ENCODE data around the gene FER.

The FER gene

GRCh38 chr5:109053995-109054417, 306.3 kb downstream of the FER start:
- no peak overlapping the region for H3K4me3 ChIP-seq (replicated peaks; ENCODE audit: insufficient read depth, low read length)
- H3K27me3 ChIP-seq (ENCODE audit: insufficient read depth, poor library complexity, severe bottlenecking): no peaks in the 10 kb centered on the region
- H3K27ac ChIP-seq (replicated peaks): no peak overlapping the region
- TF ChIP-seq CTCF (IDR thresholded peaks at IDR 0.05; ENCODE audit: insufficient read depth, low read length) (no peak), REST (IDR thresholded peaks at IDR 0.05; ENCODE audit: insufficient replicate concordance, low read depth) (no peak), SPI1 (IDR thresholded peaks at IDR 0.05; ENCODE audit: borderline replicate concordance, low read depth) (no peak), POLR2AphosphoS5 (IDR thresholded peaks at IDR 0.05; ENCODE audit: low read depth) (no peak), GABPA (IDR thresholded peaks at IDR 0.05; ENCODE audit: low read depth) (no peak)
- DNase-seq (ENCODE audit: low read depth in 1 of 2, low spot score in 1 of 2): no peak

- H3K4me3 ChIP-seq (replicated peaks; ENCODE audit: insufficient read depth, low read length): no peak overlapping the region
- H3K27ac ChIP-seq (replicated peaks): no peak overlapping the region
- H3K27me3 ChIP-seq (ENCODE audit: insufficient read depth, poor library complexity, severe bottlenecking): no peaks in the 10 kb centered on the region
- DNase-seq (ENCODE audit: low read depth in 1 of 2, low spot score in 1 of 2): no peak
- TF ChIP-seq GABPA (IDR thresholded peaks at IDR 0.05; ENCODE audit: low read depth): no peak
- no peak for TF ChIP-seq REST (IDR thresholded peaks at IDR 0.05; ENCODE audit: insufficient replicate concordance, low read depth)
- no peak for TF ChIP-seq POLR2AphosphoS5 (IDR thresholded peaks at IDR 0.05; ENCODE audit: low read depth)
- no peak for TF ChIP-seq CTCF (IDR thresholded peaks at IDR 0.05; ENCODE audit: insufficient read depth, low read length)
- TF ChIP-seq SPI1 (IDR thresholded peaks at IDR 0.05; ENCODE audit: borderline replicate concordance, low read depth): no peak
Observed at GRCh38 chr5:109060378-109061025, 312.8 kb downstream of the FER start.

GRCh38 chr5:109062664-109063063, 315.0 kb downstream of the FER start:
- no peak overlapping the region for H3K27ac ChIP-seq (replicated peaks)
- H3K4me3 ChIP-seq (replicated peaks; ENCODE audit: insufficient read depth, low read length): no peak overlapping the region
- H3K27me3 ChIP-seq (ENCODE audit: insufficient read depth, poor library complexity, severe bottlenecking): no peaks in the 10 kb centered on the region
- DNase-seq (ENCODE audit: low read depth in 1 of 2, low spot score in 1 of 2): no peak
- no peak for TF ChIP-seq CTCF (IDR thresholded peaks at IDR 0.05; ENCODE audit: insufficient read depth, low read length)
- TF ChIP-seq REST (IDR thresholded peaks at IDR 0.05; ENCODE audit: insufficient replicate concordance, low read depth): no peak
- no peak for TF ChIP-seq GABPA (IDR thresholded peaks at IDR 0.05; ENCODE audit: low read depth)
- no peak for TF ChIP-seq SPI1 (IDR thresholded peaks at IDR 0.05; ENCODE audit: borderline replicate concordance, low read depth)
- TF ChIP-seq POLR2AphosphoS5 (IDR thresholded peaks at IDR 0.05; ENCODE audit: low read depth): no peak

All from HL-60 (cell line).